DMS114 treated with DMSO at 0.1 percent for 48 hours (cell line): ENCODE data around the gene SAFB.
"Not testable (repeated sequence)": the region's sequence is repeated elsewhere in the genome, so short reads cannot be mapped to it uniquely, and the experiment has no call there.

Experiments used
- DNase-seq: peaks from one replicate; lab custom pipeline; 2025; ENCODE audit not compliant: unreplicated experiment; lab: John Stamatoyannopoulos, UW

The SAFB gene

DNA sequence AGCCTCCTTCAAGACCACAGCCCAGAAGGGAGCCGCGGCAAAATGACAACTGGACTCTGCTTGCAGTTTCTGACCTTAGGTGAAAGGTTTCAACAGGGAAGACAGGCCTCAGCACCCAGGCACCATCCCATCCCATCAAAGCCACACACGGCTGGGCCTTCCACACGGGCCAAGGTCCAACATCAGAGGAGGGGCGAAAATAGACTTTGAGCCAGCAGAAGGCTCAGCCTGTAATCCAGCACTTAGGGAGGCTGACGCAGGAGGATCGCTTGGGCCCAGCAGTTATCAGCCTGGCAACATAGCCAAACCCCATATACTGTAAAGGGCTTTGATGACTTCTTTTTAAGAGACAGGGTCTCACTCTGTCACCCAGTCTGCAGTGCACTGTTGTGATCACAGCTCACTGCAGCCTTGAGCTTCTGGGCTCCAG lies 28.3 kb upstream of the SAFB start:
- DNase-seq: no peak

- no peak for DNase-seq
These were observed 27.8 kb upstream of the SAFB start for GRCh38 chr19:5595129-5595528.

- DNase-seq: no peak
These were observed 27.1 kb upstream of the SAFB start for GRCh38 chr19:5595745-5596144.

GRCh38 chr19:5600797-5601196 lies 22.1 kb upstream of the SAFB start:
- DNase-seq: no peak

- no peak for DNase-seq
These were observed 19.3 kb upstream of the SAFB start for GRCh38 chr19:5603626-5604025.

DNA sequence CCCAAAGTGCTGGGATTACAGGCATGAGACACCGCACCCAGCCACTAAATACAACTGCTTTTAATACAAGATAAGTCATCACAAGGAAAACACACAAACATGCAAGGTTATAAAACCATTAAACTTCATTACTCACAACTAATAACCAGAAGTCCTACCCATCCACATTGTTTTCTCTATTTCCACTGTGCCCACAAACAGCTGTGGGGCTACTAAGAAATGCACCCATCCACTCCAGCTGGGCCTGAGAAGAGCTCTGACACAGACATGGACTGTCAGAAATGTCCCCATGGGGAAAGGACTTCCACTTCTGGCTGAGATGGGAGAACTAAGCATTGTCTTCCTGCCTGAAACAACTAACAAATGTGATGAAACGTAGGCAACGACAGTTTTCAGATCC lies 17.5 kb upstream of the SAFB start:
- no peak for DNase-seq

GRCh38 chr19:5607318-5608275 lies 15.3 kb upstream of the SAFB start:
- no peak for DNase-seq

GRCh38 chr19:5608291-5608690 lies 14.6 kb upstream of the SAFB start:
- no peak for DNase-seq

DNA sequence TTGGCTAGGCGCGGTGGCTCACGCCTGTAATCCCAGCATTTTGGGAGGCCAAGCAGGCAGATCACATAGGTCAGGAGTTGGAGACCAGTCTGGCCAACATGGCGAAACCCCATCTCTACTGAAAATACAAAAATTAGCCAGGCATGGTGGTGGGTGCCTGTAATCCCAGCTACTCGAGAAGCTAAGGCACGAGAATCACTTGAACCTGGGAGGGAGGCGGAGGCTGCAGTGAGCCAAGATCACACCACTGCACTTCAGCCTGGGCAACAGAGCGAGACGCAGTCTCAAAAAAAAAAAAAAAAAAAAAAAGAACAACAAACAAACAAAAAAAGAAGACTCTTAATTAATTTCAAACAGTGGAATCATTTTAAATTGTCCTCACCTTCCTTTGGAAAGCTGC lies 14.1 kb upstream of the SAFB start:
- not testable (repeated sequence) for DNase-seq

DNA sequence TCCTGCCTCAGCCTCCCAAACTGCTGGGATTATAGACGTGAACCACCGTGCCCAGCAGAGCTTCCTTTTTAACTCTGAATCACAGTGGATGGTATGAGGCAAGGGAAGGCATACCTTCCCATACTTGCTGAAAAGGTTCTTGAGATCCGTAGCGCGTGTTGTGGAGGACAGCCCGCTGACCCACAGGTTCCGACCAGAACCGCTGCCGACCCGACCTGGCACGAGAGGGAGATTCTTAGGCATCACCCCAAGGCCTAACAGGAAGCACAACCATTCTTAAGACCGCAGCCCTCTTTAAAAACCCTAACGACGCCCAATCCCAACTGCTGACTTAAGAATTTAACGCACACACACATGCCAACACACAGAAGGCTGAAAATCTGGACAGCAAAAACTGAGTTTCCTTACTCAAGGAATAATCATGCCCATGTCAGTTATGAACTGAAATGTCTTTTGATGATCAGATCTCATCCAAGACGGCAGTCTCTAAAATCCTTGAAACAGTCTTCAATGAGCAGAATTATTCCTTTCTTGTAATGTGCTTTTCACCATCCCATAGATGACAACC lies 12.9 kb upstream of the SAFB start:
- no peak for DNase-seq

- no peak for DNase-seq
These were observed 9.7 kb upstream of the SAFB start for GRCh38 chr19:5612891-5613865.

DNA sequence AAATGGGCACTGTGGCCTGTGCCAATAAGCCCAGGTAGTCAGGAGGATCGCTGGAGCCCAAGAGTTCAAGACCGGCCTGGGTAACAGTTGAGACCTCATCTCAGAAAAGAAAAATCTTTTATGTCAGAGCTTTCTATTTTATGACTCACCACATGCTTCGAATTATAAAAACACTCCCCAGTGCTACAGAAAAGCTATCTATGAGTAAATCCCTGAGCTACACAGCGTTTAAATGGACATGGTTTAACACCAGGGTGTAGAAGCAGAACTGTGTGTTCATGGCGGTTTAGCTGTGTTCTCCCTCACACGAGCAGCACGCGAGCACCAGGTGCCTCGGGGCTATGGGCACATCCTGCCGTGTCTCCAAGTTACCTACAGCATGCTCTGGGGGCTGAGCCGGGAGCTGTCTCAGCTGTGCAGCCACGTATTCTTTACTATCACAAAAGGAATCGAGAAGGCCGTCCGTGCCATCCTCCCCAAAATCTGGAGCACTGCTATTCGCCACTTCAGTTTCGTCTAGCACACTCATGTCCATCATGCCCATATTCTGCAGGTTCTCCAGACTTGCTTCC lies 7.0 kb upstream of the SAFB start:
- DNase-seq: no peak

GRCh38 chr19:5617080-5617479 lies 5.8 kb upstream of the SAFB start:
- no peak for DNase-seq

DNA sequence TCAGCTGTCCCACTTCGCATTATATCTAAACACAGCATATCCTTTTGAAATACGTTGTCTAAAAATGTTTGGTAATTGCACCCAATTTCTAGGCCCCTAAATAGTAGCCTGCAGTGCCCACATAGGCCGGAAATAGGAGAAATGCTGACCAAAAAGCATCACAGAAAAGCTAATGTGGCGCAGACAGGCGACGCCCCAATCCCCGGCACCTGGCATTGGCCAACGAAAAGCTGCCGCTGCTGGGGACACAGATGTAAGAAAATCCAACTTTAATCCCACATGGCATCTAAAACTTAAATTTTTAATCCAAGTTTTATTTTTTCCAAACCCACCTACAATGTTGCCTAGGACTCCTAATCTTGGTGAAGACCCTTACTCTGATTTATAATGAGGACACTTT lies 4.3 kb upstream of the SAFB start:
- DNase-seq: no peak

DNA sequence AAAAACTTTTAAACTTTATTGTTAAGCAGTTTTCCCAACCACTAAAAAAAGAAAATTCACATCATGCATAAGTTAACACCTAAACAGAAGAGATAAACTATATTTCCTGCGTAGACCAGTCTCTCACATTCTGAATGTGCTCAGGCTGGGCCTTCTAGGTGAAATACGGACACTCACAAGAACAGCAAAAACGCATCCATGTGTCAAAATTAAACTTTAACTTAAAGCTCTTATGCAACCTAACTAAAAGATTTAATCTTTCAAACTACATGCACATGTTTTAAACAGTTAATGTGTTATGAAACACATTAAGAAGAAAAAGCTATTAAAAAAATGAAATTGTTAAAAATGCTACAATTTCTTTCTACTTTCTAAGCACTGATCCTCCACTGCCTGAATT lies 2.9 kb upstream of the SAFB start:
- DNase-seq: no peak

DNA sequence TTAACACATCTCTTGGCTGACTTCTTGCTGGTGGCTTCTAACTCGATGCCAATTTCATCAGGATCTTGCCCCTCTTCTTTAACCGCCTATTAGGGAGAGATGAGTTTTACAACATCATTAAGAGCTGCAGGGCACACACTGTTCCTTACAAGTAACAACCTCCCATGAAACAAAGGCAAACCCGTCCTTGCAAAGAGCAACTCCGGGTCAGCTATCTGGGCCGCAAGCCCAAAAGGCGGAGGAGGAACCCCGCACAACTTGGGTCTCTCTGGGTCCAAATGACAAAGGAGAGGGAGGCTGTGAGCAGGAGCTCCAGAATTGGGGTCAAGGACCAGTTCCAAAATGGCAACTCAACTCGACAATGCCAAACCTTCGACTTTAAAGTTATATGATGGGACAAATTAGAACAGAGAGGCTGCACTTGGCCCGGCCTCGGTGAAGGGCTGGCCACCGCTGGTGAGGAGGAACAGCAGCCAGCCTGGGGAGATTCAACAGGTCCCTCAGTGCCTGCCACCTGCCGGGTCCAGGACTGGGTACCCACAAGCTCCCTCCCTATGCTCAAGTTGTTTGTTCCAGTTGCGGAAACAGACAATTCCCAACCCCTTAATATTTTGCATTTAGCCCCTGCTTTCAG lies 1.5 kb upstream of the SAFB start:
- no peak for DNase-seq

DNA sequence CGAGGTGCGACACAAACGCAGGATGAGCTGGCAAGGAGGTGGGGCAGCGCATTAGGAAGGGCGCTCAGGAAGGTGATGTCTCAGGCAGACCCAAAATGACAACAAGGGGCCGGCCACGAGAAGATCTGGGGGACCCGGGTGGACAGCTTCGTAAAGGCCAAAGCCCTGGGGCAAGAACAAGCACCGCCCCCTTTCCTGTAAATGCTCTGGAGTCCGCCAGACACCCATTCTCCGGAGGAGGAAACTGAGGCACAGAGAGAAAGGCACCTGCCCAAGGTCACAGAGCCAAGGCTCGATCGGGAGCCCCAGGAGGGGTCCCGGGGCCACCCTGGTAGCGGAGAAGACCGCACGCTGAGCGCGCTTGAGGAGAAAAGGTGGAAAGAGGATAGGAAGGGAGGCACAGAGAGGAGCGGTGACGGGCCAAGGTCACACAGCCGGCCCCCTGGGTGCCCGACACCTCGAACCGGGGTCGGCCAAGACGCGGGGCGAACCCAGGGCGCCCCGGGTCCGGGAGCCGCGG lies 878 bp upstream of the SAFB start:
- no peak for DNase-seq

- DNase-seq: no peak
These were observed 624 bp downstream of the SAFB start for GRCh38 chr19:5623397-5624017.

DNA sequence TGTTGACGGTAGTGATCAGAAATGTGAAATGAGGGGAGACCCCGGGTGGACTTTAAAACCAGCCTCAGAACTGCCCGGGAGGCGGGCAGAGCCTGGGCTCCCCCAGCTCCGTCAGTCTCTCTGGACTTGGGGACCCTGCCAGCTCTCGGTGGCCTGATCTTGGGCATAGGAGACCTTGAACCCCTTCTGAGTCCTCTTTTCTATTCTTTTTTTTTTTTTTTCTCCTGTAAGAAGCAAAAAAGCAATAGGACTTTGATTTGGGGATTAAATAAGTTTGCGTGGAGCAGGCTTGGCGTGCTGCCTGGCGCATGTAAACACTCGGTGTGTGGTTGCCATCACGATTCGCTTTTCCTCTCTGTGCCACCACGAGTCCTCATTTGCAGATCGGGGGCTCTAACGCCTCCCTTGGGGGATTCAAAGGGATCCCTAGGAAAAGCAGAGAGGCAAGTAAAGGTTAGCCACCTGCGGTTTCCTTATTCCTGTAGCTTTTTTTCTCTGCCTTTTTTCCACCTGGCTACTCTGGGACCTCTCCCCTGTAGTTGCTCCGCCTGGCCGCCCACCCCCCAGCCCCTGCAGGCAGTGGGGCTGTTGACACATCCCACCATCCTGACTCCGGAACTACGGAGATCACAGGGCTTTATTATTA lies 1.3 kb downstream of the SAFB start:
- no peak for DNase-seq
